Ovary (tissue), 9 donors: ENCODE results near the gene MID2. TPM values are rescaled to one million over a fixed set of nuclear protein-coding genes. Genes with fewer than 3 reads are reported as not detected.

Source experiments
- DNase-seq, 5 donors: peaks; one replicate each; pipeline ENCODE4 v3.0.0-alpha.2; 2019 to 2020
- H3K27ac ChIP-seq, 2 donors: fragments of 200-600 bp; one replicate each; pipeline versions ENCODE4 v1.5.1 to v1.8.0; 2019 to 2022
- H3K27me3 ChIP-seq: fragments of 200-600 bp; one replicate; pipeline ENCODE4 v1.8.0; 2022
- H3K36me3 ChIP-seq: fragments of 200-600 bp; sonication (generic); one replicate; pipeline ENCODE4 v1.5.1; 2019
- H3K4me1 ChIP-seq: one replicate; pipeline ENCODE4 v1.8.1; 2013; ENCODE audit warnings: mild to moderate bottlenecking, moderate library complexity; ENCODE audit not compliant: insufficient read depth
- H3K4me3 ChIP-seq: fragments of 200-600 bp; sonication (generic); one replicate; pipeline ENCODE4 v1.5.1; 2017
- H3K9me3 ChIP-seq, 2 donors: fragments of 200-600 bp in 1 of 2; sonication (generic) in 1 of 2; one replicate each; pipeline versions ENCODE4 v1.5.1 to v1.8.1; 2013 to 2019; ENCODE audit warnings: mild to moderate bottlenecking in 1 of 2, moderate library complexity in 1 of 2
- CTCF ChIP-seq, 3 donors: fragments of 450-650 bp in 2 of 3; fragments of 200-600 bp in 1 of 3; IDR thresholded peaks; one replicate each; pipeline versions ENCODE4 v1.5.1 to v1.8.0; 2016 to 2022; ENCODE audit warnings: antibody characterized with exemption in 3 of 3, mild to moderate bottlenecking in 1 of 3
- EP300 ChIP-seq: sonication (generic); formaldehyde crosslinking; IDR thresholded peaks from one replicate; pipeline ENCODE4 v1.6.1; 2017; ENCODE audit warnings: antibody characterized with exemption
- POLR2A ChIP-seq: fragments of 450-650 bp; IDR thresholded peaks from one replicate; pipeline ENCODE4 v1.6.1; 2017; ENCODE audit warnings: antibody characterized with exemption, mild to moderate bottlenecking, moderate library complexity
- WGBS, 3 donors: extraction: QIAGEN DNeasy Blood & Tissue Kit in 1 of 3; methylation state at CpG; one replicate each; pipeline versions ENCODE4 v1.1.5 to v1.1.7; 2013 to 2017; 5-methylcytosine and 5-hydroxymethylcytosine counted together
- intact Hi-C, 4 donors: fragments of 100-400 bp; cut with DNase I; formaldehyde crosslinking; loops; one replicate each; pipeline versions ENCODE4 v1.11.0 to v1.15.1; 2022 to 2023
- polyA plus RNA-seq, 2 donors: library from polyadenylated mRNA; stranded (reverse); fragments of 200-250 nt in 1 of 2; fragments of 350-450 nt in 1 of 2; fragmentation: Illumina TruSeq in 1 of 2; extraction: RNeasy Lipid Tissue Mini Kit (QIAGEN cat#74804) in 1 of 2; gene quantifications; one replicate each; pipeline ENCODE4 v1.2.3, GENCODE V29; 2013 to 2014
- total RNA-seq, 7 donors: library from RNA; depleted of rRNA in 2 of 7; stranded (reverse); fragments of >200 nt in 2 of 7; fragmentation: NEBNext Ultra II Directional in 3 of 7; extraction: Animal tissue kit (Norgen Biotek cat#: 25700) in 3 of 7; gene quantifications; one replicate each; pipeline versions ENCODE4 v1.1.0 to v1.2.4, GENCODE V29; 2016 to 2023
- donor health status: DM: no; HTN: no; CAD: no; lungs with moderate emphysema.
- donor health status: DM: no; HTN: no; CAD: no.
- donor health status: Bipolar disorder and iron deficiency.
- donor health status: DM: yes; HTN: yes; CAD: no.
- donor health status: DM: no; HTN: no; CAD: no.
- donor health status: DM: yes; HTN: yes; CAD: no.

MID2 gene
- total and polyA plus RNA-seq, 9 donors: 4.3 to 29.6 (median 22.1) TPM

GRCh38 chrX:107827030-107827831 is 1.6 kb downstream of the MID2 start:
- no peaks in the 10 kb centered on the region for H3K9me3 ChIP-seq
- no peaks in the 10 kb centered on the region for H3K36me3 ChIP-seq
- H3K4me1 ChIP-seq: peaks cover 5% of the 10 kb centered on the region
- H3K27me3 ChIP-seq: no peaks in the 10 kb centered on the region
- TF ChIP-seq EP300: no peak
- no peak for TF ChIP-seq POLR2A
- TF ChIP-seq CTCF (IDR thresholded peaks at IDR 0.05): no peak
- peak overlapping the region; percentile 46 for H3K4me3 ChIP-seq
- H3K27ac ChIP-seq: peak overlapping the region; percentile 68 to 91
- 33 to 43% (median 37%) methylated on average over 13 of the region's 13 CpGs for WGBS, 3 donors
- intact Hi-C loops: no loop called here
- no peak for DNase-seq

GRCh38 chrX:107827852-107828251 is 2.2 kb downstream of the MID2 start:
- TF ChIP-seq CTCF (IDR thresholded peaks at IDR 0.05) (no peak), EP300 (no peak), POLR2A (no peak)
- no peaks in the 10 kb centered on the region for H3K27me3 ChIP-seq
- intact Hi-C loops: no loop called here
- H3K4me3 ChIP-seq: peak overlapping the region; percentile 46
- H3K4me1 ChIP-seq: peaks cover 5% of the 10 kb centered on the region
- WGBS, 3 donors: 52 to 60% (median 56%) methylated on average over 4 of the region's 4 CpGs
- no peak for DNase-seq
- no peak overlapping the region for H3K27ac ChIP-seq
- H3K36me3 ChIP-seq: no peaks in the 10 kb centered on the region
- H3K9me3 ChIP-seq: no peaks in the 10 kb centered on the region

- TF ChIP-seq EP300: no peak
- TF ChIP-seq POLR2A: no peak
- no peak for TF ChIP-seq CTCF (IDR thresholded peaks at IDR 0.05)
- Histone ChIP-seq H3K4me1 (peaks cover 5% of the 10 kb centered on the region), H3K4me3 (no peak overlapping the region), H3K27ac (no peak overlapping the region), H3K36me3 (no peaks in the 10 kb centered on the region), H3K9me3 (no peaks in the 10 kb centered on the region), H3K27me3 (no peaks in the 10 kb centered on the region)
- no peak for DNase-seq
- 63 to 90% (median 74%) methylated on average over 1 of the region's 1 CpG for WGBS, 3 donors
- intact Hi-C loops: no loop called here
Observed at GRCh38 chrX:107829878-107830277, 4.2 kb downstream of the MID2 start.

- Histone ChIP-seq H3K27me3 (no peaks in the 10 kb centered on the region), H3K4me1 (peaks cover 5% of the 10 kb centered on the region), H3K9me3 (no peaks in the 10 kb centered on the region), H3K36me3 (no peaks in the 10 kb centered on the region), H3K4me3 (no peak overlapping the region), H3K27ac (no peak overlapping the region)
- intact Hi-C loops: no loop called here
- WGBS, 3 donors: 70 to 83% (median 75%) methylated on average over 7 of the region's 7 CpGs
- TF ChIP-seq POLR2A: no peak
- no peak for DNase-seq
Observed at GRCh38 chrX:107831071-107831730, 5.5 kb downstream of the MID2 start.
